Erythroblast (primary cell): ENCODE measurements around the gene ACVR2A.

ENCODE experiments used
- GATA1 ChIP-seq: IDR thresholded peaks from 2 replicates; pipeline ENCODE4 v1.6.1; 2011; ENCODE audit warnings: low read depth, mild to moderate bottlenecking, control low read depth, low read length, moderate library complexity
- POLR2A ChIP-seq: IDR thresholded peaks from 2 replicates; pipeline ENCODE4 v1.6.1; 2011; ENCODE audit warnings: mild to moderate bottlenecking, low read length

- TF ChIP-seq POLR2A (no peak), GATA1 (no peak)
These were observed 36.3 kb upstream of the ACVR2A start for GRCh38 chr2:147808520-147808919.
